Stimulated activated CD4-positive, alpha-beta T cell treated with anti-CD3 and anti-CD28 coated beads, Interleukin-12 subunit alpha, Interleukin-12 subunit beta, amount 100 ng/mL, for 48 hours (primary cell): ENCODE measurements around the gene FEZF2.

Source experiments
- DNase-seq, 3 donors: peaks; one replicate each; pipeline ENCODE4 v3.0.0-alpha.2; 2020; ENCODE audit warnings: low read depth in 2 of 3, low spot score in 1 of 3

FEZF2 gene

DNA sequence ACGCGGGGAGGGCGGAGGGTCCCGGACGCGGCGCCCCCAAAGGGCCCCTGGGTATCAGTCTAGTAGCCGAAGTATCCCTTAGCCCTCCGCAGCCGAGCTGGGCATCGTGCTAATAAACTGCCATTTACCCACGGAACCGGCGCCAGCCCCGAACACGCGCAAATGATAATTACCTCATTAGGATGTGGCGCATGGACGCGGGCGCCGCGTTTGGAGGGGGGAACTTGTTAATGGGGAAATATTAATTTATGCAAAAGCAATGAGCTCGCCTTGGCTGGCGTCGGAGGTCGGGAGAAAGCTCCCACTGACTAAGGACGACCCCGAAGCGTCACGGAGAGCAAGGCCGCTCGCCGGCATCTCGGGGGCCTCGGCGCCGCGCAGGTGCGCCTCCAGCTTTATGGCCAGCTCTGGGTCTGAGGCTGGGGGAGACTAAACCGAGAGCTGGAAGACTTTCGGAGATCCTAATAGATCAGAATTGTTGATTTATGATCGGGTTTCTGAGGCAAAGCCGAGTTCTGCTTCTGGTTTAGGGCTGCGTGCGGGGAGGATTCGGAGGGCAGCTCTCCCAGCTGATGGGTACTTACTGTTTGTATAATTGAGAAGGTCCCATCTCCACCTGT is 474 bp upstream of the FEZF2 start:
- no peak for DNase-seq

DNA sequence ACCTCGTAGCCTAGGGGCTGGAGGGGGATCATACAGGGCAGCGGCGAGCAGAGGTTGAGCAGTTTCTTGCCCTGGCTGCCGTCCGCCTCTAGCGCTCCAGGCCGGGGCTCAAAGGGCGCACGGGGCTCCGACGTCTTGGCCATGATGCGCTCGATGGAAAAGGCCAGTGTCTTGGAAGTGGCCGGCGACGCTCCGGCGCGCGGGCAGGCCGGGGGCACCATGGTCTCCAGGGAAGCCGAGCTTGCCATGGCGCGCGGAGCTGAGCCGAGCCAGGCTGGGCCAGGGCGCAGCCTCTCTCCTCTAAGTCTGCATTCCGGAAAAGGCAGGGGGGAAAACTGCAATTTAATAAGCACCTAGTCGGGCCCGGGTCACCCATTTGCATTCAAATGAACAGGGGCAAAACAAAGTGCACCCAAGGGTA is 719 bp downstream of the FEZF2 start:
- DNase-seq, result no peak

DNA sequence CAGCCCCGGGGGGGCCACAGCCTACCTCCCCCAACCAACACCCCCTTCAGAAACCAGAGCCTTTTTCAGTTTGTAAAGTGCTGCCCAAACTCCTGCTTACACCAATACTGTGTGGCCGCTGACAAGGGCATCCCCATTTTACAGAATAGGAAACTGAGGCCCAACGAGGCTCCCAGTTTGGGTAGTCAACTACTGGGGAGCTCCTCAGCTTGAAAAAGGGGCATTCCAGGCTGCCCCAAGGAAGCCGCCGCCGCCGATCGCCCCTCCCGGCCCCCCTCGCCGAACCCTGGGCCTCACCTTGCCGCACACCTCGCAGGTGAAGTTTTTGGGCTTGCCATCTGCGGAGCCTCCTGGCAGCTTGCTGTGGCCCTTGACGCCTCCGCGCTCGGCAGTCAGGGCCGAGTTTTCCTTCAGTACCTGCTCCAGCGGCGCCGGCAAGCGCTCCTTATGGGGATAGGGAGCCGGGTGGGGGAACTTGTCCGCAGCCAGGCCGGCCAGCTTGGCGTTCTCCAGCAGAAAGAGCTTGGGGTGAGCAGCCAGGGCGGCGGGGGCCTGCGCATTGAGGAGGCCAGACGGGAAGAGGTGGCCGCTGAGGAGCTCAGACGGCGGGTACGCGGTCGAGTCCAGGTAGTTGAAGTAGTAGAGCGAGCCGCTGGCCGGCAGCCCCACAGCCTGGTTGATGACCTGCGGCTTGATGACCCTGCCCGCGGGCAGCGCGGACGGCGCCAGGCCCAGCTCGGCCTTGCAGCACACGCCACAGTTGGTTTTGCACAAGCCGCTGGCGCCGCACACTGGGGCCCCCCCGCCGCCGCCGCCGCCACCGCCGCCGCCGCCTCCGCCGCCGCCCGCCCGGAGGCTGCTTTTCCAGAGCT is 1.4 kb downstream of the FEZF2 start:
- DNase-seq, result no peak

DNA sequence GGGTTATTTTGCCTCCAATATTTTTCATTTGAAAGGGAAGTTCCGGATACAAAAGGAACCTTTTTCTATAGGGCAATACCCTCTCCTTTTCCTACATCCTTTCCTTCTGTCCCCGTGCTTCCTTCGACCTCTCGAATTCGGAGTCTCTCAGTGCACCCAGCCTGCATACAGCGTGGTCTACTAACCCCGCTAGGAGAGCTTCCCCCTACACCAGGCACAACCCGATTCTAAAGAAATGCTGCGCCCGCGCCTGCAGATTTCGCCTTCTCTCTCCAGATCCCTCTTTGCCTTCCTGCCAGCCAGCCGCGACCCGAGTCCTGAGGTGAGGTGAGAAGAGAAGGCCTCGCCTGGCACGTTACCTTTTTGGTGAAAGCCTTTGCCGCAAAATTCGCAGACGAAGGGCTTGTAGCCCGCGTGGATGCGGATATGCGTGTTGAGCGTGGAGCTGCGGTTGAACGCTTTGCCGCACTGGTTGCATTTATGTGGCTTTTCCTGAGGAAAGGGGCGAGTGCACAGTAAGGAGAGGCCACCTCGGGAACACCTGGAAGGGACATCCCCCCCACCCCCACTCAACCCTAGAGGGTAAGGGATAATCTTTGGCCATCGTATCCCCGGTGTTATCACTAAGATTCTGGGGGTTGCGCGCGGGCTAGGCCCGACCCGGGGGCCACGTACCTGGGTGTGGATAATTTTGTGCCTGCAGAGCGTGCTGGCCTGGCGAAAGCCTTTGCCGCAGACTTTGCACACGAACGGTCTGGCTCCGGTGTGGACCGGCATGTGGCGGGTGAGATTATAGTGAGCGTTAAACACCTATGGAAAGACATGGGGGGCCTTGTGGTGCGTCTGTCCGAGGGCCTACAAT is 2.3 kb downstream of the FEZF2 start:
- DNase-seq, result no peak

DNA sequence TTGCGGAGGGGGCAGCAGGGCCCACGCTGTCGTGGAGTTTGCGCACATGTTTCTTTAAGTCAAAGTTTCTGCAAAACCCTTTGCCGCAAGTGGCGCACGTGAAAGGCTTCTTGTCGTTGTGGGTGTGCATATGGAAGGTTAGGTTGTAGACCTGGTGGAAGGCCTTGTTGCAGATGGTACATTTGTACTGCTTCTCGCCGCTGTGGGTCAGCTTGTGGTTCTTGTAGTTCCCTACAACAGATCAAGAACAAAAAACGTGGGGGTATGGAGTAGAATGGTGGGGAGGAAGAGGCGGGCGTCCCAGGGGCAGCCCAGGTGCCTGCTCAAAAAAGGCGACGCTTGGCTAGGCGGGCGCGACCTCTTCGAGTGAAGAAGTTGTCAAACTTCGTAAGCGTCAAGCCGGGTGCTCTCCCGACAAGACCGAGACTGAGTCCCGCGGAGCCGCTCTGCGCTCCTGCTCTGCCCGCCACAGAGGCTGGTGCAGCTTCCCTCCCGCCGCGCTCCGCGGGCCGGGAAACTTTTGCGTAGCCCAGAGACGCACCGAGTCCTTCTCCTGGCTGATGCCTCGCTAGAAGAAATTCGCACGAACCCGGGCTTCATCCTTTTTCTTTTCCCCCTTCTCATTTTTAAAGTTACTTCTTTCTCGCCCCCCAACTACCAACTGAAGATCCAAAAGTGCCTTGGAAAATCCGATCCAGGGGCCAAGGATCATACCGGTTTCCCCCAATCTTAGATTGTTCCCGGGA is 3.1 kb downstream of the FEZF2 start:
- DNase-seq, result no peak

DNA sequence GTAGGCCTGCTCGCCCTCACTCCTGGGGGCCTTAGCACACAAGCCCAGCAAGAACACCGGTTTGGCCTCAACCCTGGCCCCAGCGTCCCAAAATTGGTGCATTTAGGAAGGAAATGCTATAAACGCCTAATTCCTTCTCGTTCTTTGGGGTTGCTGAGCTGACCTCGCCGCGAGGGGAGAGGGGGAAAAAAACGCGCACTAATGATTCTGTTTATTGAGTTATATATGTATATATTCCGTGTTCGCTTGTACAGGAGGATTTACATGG is 3.9 kb downstream of the FEZF2 start:
- no peak for DNase-seq

DNA sequence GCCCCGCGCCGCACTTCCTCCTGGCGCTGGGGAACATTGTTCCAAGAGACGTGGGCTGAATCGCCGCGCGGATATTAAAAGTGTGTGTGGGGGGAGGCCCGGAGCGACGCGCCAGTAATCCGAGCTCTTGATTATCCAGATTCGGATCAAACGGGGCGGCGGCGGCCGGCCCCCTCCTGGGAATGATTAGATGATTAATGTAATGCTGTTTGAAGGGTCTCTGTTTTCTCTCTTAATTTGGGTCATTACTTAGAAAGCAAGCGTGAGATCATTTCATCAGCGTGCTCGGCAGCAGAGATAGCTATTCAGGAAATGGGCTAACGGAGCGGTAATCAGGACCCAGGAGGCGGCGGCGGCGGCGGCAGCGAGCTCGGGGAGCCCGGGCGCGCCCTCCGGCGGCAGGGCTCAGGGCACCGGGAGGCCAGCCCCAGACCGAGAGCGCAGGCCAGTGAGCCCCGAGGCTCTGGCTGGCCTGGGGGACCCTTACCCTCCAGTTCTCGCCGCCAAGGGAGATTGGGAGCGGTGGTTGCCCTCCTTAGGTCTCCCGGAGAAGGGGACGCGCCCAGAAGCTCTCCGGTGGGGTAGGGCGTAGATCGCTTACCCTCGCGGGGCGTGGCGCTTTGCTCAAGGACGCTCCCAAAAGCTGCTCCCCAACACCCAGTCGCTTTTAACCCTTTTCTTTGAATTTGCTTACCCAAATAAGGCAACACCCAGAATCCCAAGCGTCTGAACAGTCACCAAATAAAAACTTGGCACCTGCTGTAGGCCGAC is 4.5 kb downstream of the FEZF2 start:
- DNase-seq, result no peak

DNA sequence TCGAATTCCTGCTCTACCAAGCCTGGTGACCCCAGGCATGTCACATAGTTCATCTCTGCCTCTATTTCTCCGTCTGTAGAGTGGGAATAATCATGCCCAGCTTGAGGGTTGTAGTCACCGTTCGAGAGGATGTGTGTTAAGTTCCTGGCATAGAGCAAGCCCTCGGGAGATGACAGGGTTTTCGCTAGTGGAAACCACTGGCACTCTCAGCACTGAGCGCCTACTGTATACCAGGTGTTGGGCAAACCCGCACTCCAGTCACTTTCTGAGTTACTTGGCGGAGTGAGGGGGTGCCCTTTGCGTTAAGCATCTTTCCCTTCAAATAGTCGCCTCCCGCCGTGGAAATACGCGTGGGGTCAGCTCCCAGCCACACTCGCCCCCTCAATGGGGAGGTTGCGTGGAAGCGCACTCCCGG is 5.1 kb downstream of the FEZF2 start:
- no peak for DNase-seq

DNA sequence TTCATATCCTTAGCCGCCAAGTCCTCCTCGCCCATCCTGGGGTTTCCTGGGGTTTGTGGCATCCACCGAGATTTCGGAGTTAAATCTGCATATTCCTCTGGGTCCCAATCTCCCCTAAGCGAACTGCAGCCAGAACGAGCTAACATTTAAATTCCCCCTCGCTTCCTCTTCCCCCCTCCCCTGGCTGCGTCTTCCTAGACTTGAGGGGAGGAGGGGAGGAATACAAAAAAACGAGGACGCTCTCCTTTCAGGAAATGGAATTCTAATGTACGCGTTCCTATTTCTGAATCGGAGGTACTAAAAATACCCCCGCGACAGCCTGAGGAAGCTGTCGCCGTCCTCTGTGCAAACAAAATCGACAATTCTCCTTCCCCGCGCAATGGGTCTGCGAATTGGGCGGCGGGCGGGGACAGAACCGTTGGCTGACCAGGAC is 5.6 kb downstream of the FEZF2 start:
- no peak for DNase-seq

DNA sequence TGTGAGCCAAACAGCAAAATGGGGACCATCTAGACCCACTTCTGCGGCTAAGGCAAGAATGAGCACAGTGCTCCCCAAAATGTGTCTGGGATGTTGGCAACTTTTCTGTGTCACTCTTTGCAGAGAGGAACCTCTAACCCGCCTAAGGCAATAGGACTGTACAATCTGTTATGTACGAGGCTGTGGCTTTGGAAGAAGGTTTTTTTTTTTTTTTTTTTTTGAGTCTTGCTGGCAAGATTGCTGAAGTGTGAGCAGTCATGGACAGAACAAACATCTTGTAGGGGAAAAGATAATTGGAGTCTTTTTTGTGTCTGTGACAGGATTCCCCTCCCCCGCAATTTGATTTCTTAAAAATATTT is 7.2 kb downstream of the FEZF2 start:
- DNase-seq, result no peak

DNA sequence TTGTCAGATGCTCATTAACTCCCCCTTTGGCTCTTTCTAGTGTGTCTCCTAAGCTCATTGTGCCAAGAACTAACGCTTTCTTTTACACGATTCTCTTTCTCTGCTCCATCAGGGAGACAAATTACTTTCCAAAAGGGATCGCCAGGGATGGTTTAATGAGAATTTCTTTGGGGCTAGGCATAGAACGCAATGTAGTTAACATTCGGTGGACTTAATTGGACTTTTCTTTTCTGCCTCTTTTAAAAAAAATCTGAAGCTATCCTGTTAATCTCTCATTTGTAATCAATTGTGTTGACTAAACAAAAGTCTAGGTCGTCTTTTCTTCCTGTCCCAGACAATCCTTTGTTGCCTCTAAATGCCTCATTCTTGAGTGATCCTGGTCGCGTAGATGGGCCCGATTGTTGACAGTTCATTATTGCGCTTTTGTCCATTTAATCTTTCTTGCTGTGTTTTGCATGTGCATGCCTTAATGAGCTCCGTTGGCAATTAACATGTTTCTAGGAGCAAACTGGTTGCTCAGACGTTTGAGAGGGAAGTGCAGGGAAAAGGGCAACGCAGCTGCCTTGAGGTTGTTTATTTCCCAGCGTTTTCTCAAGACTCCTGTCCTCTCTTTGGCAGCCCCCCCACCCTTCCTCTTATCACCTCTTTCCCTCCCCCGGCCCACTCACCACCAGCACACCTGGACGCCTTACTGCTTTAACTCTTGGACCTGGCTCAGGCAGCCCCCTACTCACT is 7.8 kb downstream of the FEZF2 start:
- no peak for DNase-seq

DNA sequence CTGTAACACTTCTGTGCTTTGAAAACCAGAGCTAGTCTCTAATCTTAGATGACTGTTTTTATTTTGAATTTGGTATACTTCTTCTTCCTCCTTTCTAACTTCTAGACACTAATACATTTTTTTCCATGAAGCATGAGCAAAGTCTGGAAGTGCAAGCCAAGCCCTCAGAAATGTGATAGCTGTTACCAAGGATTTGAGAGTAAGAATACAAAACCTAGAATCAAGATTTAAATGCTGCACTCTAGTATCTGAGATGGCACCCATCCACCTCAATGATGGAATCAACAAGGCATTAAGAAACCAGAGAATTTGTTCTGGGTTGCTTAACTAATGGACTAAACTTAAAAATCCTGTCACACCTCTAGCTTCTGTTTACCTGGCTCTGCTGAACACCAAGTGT is 9.2 kb downstream of the FEZF2 start:
- DNase-seq, result no peak

DNA sequence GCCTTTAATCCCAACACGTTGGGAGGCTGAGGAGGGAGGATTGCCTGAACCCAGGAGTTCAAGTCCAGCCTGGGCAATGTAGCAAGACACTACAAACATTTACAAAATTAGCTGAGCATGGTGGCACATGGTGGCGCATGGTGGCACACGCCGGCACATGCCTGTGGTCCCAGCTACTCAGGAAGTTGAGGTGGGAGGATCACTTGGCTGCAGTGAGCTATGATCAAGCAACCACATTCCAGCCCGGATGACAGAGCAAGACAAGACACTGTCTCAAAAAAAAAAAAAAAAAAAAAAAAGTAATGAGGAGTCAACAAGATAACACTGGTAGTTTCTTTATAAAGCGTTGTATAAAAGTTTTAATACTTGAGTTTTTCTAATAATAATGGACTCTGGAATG is 10.1 kb downstream of the FEZF2 start:
- no peak for DNase-seq

DNA sequence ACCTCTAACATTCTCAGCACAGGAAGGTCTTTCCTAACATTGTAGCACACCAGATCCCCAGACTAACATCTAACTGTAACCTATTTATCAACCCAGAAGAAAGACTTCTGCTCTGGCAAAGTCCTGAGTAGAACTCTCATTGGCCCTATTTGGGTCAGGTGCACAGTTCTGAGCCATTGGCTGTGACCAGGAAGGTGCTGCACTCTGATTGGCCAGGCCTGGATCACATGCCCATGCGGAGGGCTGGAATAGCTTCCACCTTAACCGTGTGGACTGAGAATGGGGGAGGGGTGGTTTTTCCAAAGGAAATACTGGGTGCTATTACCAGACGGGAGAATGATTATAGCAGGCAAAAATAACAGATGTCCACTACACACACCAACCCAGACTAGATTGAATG is 11.5 kb downstream of the FEZF2 start:
- DNase-seq, result no peak

DNA sequence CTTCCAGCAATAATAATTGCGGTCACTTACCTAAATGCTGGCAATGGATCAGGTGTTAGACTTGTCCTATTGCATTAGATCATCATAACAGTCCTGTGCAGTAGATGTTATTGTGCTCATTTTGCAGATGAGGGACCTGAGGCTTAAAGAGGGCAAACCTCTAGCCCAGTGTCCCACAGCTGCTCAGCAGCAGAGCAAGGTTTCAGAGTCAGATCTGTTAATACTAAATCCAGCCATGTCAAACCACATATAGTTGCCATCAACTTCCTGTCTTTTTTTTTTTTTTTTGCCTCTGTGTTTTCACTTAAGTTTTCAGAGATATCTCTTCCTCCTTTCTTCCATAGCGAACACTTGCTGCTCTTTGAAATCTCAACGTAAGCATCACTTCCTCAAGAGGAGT is 12.1 kb downstream of the FEZF2 start:
- DNase-seq, result no peak

DNA sequence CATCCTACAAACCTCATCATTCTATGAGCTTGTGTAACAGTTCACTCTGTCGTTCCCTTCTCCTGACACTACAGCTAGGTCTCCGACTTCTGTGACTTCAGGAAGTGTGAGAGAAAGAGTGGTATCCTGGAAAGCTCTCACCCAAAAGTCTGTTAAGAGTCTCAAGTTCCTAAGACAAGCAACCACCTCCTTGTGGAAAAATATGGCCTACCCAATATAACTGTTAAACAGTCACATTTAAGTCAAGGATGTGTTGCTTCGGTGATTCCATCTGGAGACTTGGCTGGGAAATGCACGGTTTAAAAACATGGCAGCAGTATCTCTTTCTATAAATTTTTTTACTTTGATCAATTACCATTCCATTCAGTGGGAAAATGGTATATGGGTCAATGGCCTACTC is 13.8 kb downstream of the FEZF2 start:
- no peak for DNase-seq

DNA sequence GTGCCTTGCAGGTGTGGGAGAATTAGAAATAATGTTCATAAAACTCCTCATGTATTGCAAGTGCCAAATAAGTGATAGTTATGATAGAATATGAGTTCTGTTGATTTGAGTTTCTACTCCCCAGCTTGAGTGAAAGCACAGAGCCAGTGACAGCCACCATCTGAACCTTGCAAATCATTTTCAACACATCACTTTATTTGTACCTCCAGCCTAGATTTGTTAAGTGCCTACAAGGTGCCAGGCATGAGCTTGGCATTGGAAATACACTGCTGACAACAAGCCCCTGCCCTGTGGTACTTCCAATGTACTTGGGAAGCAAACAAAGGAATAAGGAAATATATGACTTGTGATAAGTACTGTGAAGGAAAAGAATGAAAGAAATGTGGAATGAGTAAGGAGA is 17.0 kb downstream of the FEZF2 start:
- no peak for DNase-seq

DNA sequence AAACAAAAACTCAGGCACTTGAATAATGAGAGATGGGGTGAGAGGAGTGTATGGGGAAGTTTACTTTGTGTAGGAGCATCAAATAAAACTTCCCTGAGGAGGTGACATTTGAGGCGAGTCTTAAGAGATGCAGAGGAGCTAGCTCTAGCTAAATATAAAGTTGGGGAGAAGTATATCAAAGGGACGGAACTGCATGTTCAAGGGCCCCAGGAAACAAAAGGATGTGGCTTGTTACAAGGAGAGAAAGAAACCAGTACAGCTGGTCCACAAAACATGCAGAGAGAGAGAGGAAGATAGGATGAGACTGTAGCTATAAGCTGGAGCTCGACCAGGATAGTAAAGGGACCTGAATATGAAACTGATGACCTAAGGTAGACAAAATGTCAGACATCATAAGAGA is 17.6 kb downstream of the FEZF2 start:
- DNase-seq, result no peak

DNA sequence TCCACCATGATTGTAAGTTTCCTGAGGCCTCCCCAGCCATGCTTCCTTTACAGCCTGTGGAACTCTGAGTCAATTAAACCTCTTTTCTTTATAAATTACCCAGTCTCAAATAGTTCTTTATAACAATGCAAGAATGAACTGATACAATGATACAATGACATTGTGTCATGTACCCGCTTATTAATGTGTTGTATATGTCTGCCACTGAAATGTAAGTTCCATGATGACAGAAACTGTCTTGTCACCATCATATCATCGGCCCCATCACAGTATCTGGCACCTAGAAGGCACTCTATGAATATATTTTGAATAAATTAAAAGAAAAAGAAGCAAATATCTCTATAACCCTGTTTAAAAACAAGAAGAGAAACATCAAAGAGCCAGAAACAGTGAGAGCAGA is 29.6 kb downstream of the FEZF2 start:
- no peak for DNase-seq

DNA sequence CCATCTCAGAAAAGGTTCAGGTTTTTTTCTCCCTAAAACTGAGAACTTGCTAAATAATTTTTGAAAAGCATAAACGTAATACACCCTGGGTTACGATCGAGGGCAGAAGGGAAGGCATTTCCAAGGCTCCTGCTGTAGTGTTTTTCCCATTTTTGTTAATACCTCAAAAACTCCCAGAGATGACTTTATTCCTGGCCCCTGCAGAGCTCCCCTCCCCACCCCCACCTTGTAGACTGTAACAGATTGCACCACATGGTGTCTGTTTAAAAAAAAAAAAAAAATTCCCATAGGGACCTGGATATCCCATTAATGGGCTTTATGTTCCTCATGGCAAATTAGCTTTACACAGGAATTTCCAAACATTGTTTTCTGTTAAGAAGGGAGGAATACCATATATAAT is 38.2 kb downstream of the FEZF2 start:
- no peak for DNase-seq
